ENCODE results near the gene DAG1.

DAG1 gene

GRCh38 chr3:49469936-49470713, at the start of gene DAG1:
Gene DAG1, plus strand, starts transcription at chr3:49470267. Its CDS starts 40,268 bp downstream, at chr3:49510535.
- peak within 1 kb of the TSS; percentile 89 for H3K9ac ChIP-seq (ENCODE audit: insufficient read length)
- peak within 1 kb of the TSS; percentile 89 for H3K4me3 ChIP-seq
- peak; percentile 66 for TF ChIP-seq POLR2AphosphoS5 (IDR thresholded peaks at IDR 0.05; ENCODE audit: borderline replicate concordance, low read depth, low read length)
- TF ChIP-seq EZH2 (IDR thresholded peaks at IDR 0.05), result no peak
- no peaks in the 10 kb centered on the region for H3K9me3 ChIP-seq (ENCODE audit: low read depth, low read length)
- peak within 1 kb of the TSS; percentile 34; the same call in 1 of the 2 replicates for H3K27ac ChIP-seq
- no peaks in the 10 kb centered on the region for H3K36me3 ChIP-seq (ENCODE audit: insufficient read depth, low read length)
- DNase-seq (ENCODE audit: low read depth, low spot score), result peak; percentile 30

GRCh38 chr3:49421890-49422378, 48.1 kb upstream of the DAG1 start:
- Histone ChIP-seq H3K9me3 (ENCODE audit: low read depth, low read length) (no peaks in the 10 kb centered on the region), H3K9ac (ENCODE audit: insufficient read length) (no peak overlapping the region), H3K27ac (no peak overlapping the region), H3K4me3 (no peak overlapping the region), H3K36me3 (ENCODE audit: insufficient read depth, low read length) (no peaks in the 10 kb centered on the region)
- no peak for DNase-seq (ENCODE audit: low read depth, low spot score)
- TF ChIP-seq POLR2AphosphoS5 (IDR thresholded peaks at IDR 0.05; ENCODE audit: borderline replicate concordance, low read depth, low read length) (no peak), EZH2 (IDR thresholded peaks at IDR 0.05) (no peak), FOXP2 (optimal IDR thresholded peaks at IDR 0.05; ENCODE audit: control extremely low read depth, extremely low read length, insufficient read depth) (no peak)

- Histone ChIP-seq H3K27ac (no peak within 1 kb of the TSS), H3K4me3 (no peak within 1 kb of the TSS), H3K9ac (ENCODE audit: insufficient read length) (no peak within 1 kb of the TSS), H3K9me3 (ENCODE audit: low read depth, low read length) (no peaks in the 10 kb centered on the region), H3K36me3 (ENCODE audit: insufficient read depth, low read length) (no peaks in the 10 kb centered on the region)
- TF ChIP-seq EZH2 (IDR thresholded peaks at IDR 0.05) (no peak), POLR2AphosphoS5 (IDR thresholded peaks at IDR 0.05; ENCODE audit: borderline replicate concordance, low read depth, low read length) (no peak), FOXP2 (optimal IDR thresholded peaks at IDR 0.05; ENCODE audit: control extremely low read depth, extremely low read length, insufficient read depth) (no peak)
- no peak for DNase-seq (ENCODE audit: low read depth, low spot score)
Measured at GRCh38 chr3:49422379-49423248, 47.5 kb upstream of the DAG1 start, which contains the start of gene AMT. Gene AMT, minus strand, starts transcription at chr3:49422473. Its CDS starts 23 bp downstream, at chr3:49422450.

GRCh38 chr3:49424816-49425215, 45.3 kb upstream of the DAG1 start:
- no peak overlapping the region for H3K9ac ChIP-seq (ENCODE audit: insufficient read length)
- no peaks in the 10 kb centered on the region for H3K9me3 ChIP-seq (ENCODE audit: low read depth, low read length)
- no peak for DNase-seq (ENCODE audit: low read depth, low spot score)
- H3K4me3 ChIP-seq, result no peak overlapping the region
- no peak overlapping the region for H3K27ac ChIP-seq
- no peaks in the 10 kb centered on the region for H3K36me3 ChIP-seq (ENCODE audit: insufficient read depth, low read length)
- TF ChIP-seq EZH2 (IDR thresholded peaks at IDR 0.05) (no peak), FOXP2 (optimal IDR thresholded peaks at IDR 0.05; ENCODE audit: control extremely low read depth, extremely low read length, insufficient read depth) (no peak), POLR2AphosphoS5 (IDR thresholded peaks at IDR 0.05; ENCODE audit: borderline replicate concordance, low read depth, low read length) (no peak)

- no peak for DNase-seq (ENCODE audit: low read depth, low spot score)
- Histone ChIP-seq H3K36me3 (ENCODE audit: insufficient read depth, low read length) (no peaks in the 10 kb centered on the region), H3K9ac (ENCODE audit: insufficient read length) (no peak overlapping the region), H3K4me3 (no peak overlapping the region), H3K9me3 (ENCODE audit: low read depth, low read length) (no peaks in the 10 kb centered on the region), H3K27ac (no peak overlapping the region)
- TF ChIP-seq FOXP2 (optimal IDR thresholded peaks at IDR 0.05; ENCODE audit: control extremely low read depth, extremely low read length, insufficient read depth) (no peak), POLR2AphosphoS5 (IDR thresholded peaks at IDR 0.05; ENCODE audit: borderline replicate concordance, low read depth, low read length) (no peak), EZH2 (IDR thresholded peaks at IDR 0.05) (no peak)
Measured at GRCh38 chr3:49427586-49427985, 42.5 kb upstream of the DAG1 start.

- H3K9me3 ChIP-seq (ENCODE audit: low read depth, low read length), result no peaks in the 10 kb centered on the region
- peak overlapping the region; percentile 77 for H3K9ac ChIP-seq (ENCODE audit: insufficient read length)
- H3K36me3 ChIP-seq (ENCODE audit: insufficient read depth, low read length), result no peaks in the 10 kb centered on the region
- H3K27ac ChIP-seq, result no peak overlapping the region
- DNase-seq (ENCODE audit: low read depth, low spot score), result no peak
- TF ChIP-seq EZH2 (IDR thresholded peaks at IDR 0.05) (no peak), FOXP2 (optimal IDR thresholded peaks at IDR 0.05; ENCODE audit: control extremely low read depth, extremely low read length, insufficient read depth) (no peak), POLR2AphosphoS5 (IDR thresholded peaks at IDR 0.05; ENCODE audit: borderline replicate concordance, low read depth, low read length) (no peak)
- peak overlapping the region; percentile 81 for H3K4me3 ChIP-seq
Measured at GRCh38 chr3:49428752-49429080, 41.4 kb upstream of the DAG1 start.

GRCh38 chr3:49434731-49435130, 35.3 kb upstream of the DAG1 start:
- H3K27ac ChIP-seq, result no peak overlapping the region
- no peak overlapping the region for H3K9ac ChIP-seq (ENCODE audit: insufficient read length)
- H3K4me3 ChIP-seq, result no peak overlapping the region
- no peak for DNase-seq (ENCODE audit: low read depth, low spot score)
- no peaks in the 10 kb centered on the region for H3K36me3 ChIP-seq (ENCODE audit: insufficient read depth, low read length)
- no peak for TF ChIP-seq FOXP2 (optimal IDR thresholded peaks at IDR 0.05; ENCODE audit: control extremely low read depth, extremely low read length, insufficient read depth)
- TF ChIP-seq POLR2AphosphoS5 (IDR thresholded peaks at IDR 0.05; ENCODE audit: borderline replicate concordance, low read depth, low read length), result no peak
- TF ChIP-seq EZH2 (IDR thresholded peaks at IDR 0.05), result no peak
- no peaks in the 10 kb centered on the region for H3K9me3 ChIP-seq (ENCODE audit: low read depth, low read length)

GRCh38 chr3:49445391-49445790, 24.7 kb upstream of the DAG1 start:
- no peak overlapping the region for H3K4me3 ChIP-seq
- H3K27ac ChIP-seq, result no peak overlapping the region
- H3K9ac ChIP-seq (ENCODE audit: insufficient read length), result no peak overlapping the region
- no peaks in the 10 kb centered on the region for H3K36me3 ChIP-seq (ENCODE audit: insufficient read depth, low read length)
- no peak for DNase-seq (ENCODE audit: low read depth, low spot score)
- no peak for TF ChIP-seq FOXP2 (optimal IDR thresholded peaks at IDR 0.05; ENCODE audit: control extremely low read depth, extremely low read length, insufficient read depth)
- no peak for TF ChIP-seq EZH2 (IDR thresholded peaks at IDR 0.05)
- TF ChIP-seq POLR2AphosphoS5 (IDR thresholded peaks at IDR 0.05; ENCODE audit: borderline replicate concordance, low read depth, low read length), result no peak
- H3K9me3 ChIP-seq (ENCODE audit: low read depth, low read length), result no peaks in the 10 kb centered on the region

Data from SK-N-MC (cell line).